DND-41 (cell line): ENCODE data around the gene BFAR.

Experiments
- CTCF ChIP-seq: IDR thresholded peaks from 2 replicates; pipeline ENCODE4 v1.5.1; 2012; ENCODE audit warnings: borderline replicate concordance, low read length, moderate library complexity, mild to moderate bottlenecking; ENCODE audit not compliant: poor library complexity, severe bottlenecking; ENCODE audit errors: extremely low read depth
- EZH2 ChIP-seq: IDR thresholded peaks from 3 replicates; pipeline ENCODE4 v1.6.1; 2012; ENCODE audit warnings: borderline replicate concordance, low read depth, mild to moderate bottlenecking, moderate library complexity, low read length, inconsistent platforms; ENCODE audit not compliant: severe bottlenecking

GRCh38 chr16:14667347-14668266, 34.9 kb downstream of the BFAR start:
- no peak for TF ChIP-seq CTCF
- TF ChIP-seq EZH2: no peak
